Cardiac fibroblast (primary cell): ENCODE data around the gene UQCRQ.

Source experiments
- DNase-seq, 2 donors: peaks; one replicate each; pipeline versions ENCODE4 v3.0.0 to v3.0.0-alpha.2; 2010; ENCODE audit warnings: low read depth in 2 of 2
- H3K4me3 ChIP-seq, 2 donors: replicated peaks in 1 of 2; 1 replicate in 1 of 2; 2 replicates in 1 of 2; pipeline ENCODE4 v1.5.1; 2011; ENCODE audit warnings: low read depth in 2 of 2, low read length in 2 of 2, mild to moderate bottlenecking in 2 of 2, moderate library complexity in 1 of 2
- TF ChIP-seq, protein P1 (sequence below): IDR thresholded peaks from one replicate; pipeline ENCODE4 v1.5.1; 2011; ENCODE audit warnings: low read depth, mild to moderate bottlenecking, low read length, inconsistent platforms

Gene UQCRQ

GRCh38 chr5:132822650-132823480, 43.6 kb upstream of the UQCRQ start:
- H3K4me3 ChIP-seq, result no peak overlapping the region
- TF ChIP-seq, protein P1, sequence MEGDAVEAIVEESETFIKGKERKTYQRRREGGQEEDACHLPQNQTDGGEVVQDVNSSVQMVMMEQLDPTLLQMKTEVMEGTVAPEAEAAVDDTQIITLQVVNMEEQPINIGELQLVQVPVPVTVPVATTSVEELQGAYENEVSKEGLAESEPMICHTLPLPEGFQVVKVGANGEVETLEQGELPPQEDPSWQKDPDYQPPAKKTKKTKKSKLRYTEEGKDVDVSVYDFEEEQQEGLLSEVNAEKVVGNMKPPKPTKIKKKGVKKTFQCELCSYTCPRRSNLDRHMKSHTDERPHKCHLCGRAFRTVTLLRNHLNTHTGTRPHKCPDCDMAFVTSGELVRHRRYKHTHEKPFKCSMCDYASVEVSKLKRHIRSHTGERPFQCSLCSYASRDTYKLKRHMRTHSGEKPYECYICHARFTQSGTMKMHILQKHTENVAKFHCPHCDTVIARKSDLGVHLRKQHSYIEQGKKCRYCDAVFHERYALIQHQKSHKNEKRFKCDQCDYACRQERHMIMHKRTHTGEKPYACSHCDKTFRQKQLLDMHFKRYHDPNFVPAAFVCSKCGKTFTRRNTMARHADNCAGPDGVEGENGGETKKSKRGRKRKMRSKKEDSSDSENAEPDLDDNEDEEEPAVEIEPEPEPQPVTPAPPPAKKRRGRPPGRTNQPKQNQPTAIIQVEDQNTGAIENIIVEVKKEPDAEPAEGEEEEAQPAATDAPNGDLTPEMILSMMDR, result no peak
- peak in 1 of 2 donors; percentile 44 for DNase-seq

DNA sequence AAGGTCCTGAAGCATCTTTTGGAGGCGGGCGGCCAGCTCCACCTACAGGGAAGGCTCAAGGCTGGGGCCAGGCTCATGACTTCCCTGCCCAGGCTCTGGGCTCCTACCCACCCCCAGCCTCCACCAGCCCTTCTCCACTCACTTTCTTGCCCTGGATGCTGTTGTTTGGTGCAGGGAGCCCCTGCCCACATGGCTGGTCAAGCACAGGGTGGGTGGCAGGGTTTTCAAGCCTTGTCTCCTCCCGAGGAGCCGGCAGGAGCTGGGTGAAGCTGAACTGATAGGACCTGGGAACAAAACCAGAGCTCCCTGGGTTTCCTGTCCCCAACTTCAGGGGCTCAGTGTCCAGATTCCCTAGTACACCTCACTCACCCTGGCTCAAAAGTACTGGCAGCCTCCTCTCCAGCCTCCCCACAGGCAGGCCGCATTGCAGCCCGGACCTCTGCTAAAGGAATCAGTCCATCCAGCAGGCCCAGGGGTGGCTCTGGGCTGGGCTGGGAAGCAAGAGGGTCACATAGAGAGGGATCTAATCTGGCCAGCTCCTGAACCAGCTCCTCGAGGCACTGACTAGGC, 42.9 kb upstream of the UQCRQ start:
- TF ChIP-seq, protein P1, result no peak
- no peak for DNase-seq
- H3K4me3 ChIP-seq, result no peak overlapping the region

- TF ChIP-seq, protein P1, result no peak
- H3K4me3 ChIP-seq, result no peak overlapping the region
- no peak for DNase-seq
Measured at GRCh38 chr5:132824426-132824825, 42.0 kb upstream of the UQCRQ start.

DNA sequence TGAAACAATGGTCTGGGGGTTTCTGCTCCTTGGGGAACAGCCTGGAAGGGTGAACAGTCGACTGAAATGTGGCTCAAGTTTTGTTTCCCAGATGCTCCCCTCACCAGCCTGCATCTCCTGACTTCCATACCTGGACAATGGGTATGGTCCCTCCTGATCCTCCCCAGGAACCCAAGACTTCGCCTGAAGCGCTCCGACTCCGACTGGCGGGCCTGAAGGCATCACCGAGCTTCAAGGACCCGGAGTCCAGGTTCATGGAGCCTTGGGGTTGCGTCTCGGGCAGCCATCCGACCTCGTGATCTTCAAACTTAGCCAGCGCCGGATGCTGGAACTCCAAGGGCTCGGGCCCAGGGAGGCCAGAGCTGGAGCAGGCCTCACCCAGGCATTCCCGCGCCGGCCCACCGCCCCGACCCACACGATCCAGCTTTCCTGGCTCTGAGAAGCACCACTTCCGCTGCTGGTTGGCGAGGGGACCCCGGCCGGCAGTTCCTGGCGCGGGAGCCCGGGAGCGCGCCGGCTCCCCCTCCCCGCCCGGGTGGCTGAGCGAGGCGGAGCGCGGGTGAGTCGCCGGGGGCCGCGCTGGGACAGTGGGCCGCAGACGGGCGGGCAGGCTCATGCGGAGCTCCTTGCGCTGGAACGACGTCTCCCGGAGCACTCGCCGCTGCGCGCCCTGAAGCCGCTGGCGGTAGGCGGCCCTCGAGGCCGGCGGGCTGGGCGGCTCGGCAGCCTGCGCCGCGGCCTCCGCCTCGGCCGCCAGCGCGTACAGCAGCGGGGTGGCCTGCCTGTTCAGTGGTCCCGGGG, 41.2 kb upstream of the UQCRQ start:
- TF ChIP-seq, protein P1, result no peak
- H3K4me3 ChIP-seq, result no peak overlapping the region
- no peak for DNase-seq

DNA sequence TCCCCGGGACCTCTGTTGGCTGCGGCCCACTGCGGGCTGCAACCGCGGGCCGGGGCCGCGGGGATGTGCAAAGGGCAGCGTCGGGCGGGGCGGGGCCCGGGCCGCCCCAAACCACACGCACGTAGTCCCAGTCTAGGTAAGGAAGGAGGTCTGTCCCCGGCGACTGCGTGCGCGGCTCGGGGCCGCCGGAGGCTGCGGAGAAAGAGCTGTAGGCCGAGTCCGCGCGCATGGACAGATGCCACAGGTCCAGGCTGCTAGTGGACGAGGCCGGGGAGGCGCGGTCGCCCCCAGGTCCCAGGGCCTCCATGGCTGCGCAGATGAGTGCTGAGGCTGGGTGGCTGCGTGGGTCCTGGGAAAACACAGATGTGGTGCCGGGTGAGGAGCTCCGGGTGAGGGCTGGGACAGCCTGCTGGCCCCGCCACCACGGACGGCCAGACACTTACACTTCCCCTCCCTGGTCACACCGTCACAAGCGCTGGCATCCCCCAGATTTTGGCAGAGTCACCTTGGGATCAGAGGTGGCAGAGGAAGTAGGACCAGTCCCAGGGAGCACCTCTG, 40.5 kb upstream of the UQCRQ start:
- no peak for DNase-seq
- no peak overlapping the region for H3K4me3 ChIP-seq

GRCh38 chr5:132826424-132827082, 39.9 kb upstream of the UQCRQ start:
- H3K4me3 ChIP-seq, result no peak overlapping the region
- TF ChIP-seq, protein P1, result no peak
- DNase-seq, result no peak

More for the DNA sequence above, 40.5 kb upstream of the UQCRQ start:
- TF ChIP-seq, protein P1, result no peak
